Spleen (tissue), 7 donors: ENCODE measurements around the gene MTA1.

Experiments used
- POLR2A ChIP-seq, 3 donors: fragments of 450-650 bp; IDR thresholded peaks; one replicate each; pipeline ENCODE4 v1.5.1; 2017; ENCODE audit warnings: antibody characterized with exemption in 3 of 3, mild to moderate bottlenecking in 1 of 3
- POLR2AphosphoS5 ChIP-seq, 3 donors: sonication (generic); formaldehyde crosslinking; IDR thresholded peaks; one replicate each; pipeline ENCODE4 v1.5.1; 2017; ENCODE audit warnings: antibody characterized with exemption in 3 of 3
- TF ChIP-seq, protein P1 (sequence below), 11 experiments: fragments of 200-600 bp in 7 of 11; fragments of 450-650 bp in 4 of 11; sonication (generic) in 4 of 11; IDR thresholded peaks in 8 of 11; conservative IDR thresholded peaks in 3 of 11; 1 replicate in 7 of 11; 2 replicates in 4 of 11; pipeline versions ENCODE4 v1.4.0 to v1.8.0; 2016 to 2021; ENCODE audit warnings: antibody characterized with exemption in 11 of 11, inconsistent platforms in 4 of 11, mild to moderate bottlenecking in 1 of 11
- donor health status: DM: no; HTN: no; CAD: no; lungs with moderate emphysema.
- donor health status: DM: no; HTN: no; CAD: no.
- donor health status: DM: no; HTN: no; CAD: no.

DNA sequence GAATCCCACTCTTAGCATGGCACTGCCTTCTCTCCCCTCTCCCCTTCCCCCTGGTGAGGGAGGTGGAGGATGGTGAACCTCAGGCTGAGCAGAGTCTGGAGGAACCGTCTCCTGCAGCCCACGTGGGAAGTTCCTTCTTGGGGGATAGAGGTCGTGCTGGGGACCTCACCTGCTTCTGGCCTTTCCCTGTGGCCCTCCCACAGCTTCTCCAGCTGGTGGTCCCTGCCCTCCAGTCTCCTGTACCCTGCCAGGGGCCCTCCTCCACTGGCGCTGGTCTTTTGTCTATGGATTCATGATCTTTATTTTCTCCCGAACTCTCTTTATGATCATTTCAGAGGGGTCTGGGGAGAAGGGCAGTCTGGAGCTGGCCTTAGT is 9.0 kb upstream of the MTA1 start:
- TF ChIP-seq, protein P1, sequence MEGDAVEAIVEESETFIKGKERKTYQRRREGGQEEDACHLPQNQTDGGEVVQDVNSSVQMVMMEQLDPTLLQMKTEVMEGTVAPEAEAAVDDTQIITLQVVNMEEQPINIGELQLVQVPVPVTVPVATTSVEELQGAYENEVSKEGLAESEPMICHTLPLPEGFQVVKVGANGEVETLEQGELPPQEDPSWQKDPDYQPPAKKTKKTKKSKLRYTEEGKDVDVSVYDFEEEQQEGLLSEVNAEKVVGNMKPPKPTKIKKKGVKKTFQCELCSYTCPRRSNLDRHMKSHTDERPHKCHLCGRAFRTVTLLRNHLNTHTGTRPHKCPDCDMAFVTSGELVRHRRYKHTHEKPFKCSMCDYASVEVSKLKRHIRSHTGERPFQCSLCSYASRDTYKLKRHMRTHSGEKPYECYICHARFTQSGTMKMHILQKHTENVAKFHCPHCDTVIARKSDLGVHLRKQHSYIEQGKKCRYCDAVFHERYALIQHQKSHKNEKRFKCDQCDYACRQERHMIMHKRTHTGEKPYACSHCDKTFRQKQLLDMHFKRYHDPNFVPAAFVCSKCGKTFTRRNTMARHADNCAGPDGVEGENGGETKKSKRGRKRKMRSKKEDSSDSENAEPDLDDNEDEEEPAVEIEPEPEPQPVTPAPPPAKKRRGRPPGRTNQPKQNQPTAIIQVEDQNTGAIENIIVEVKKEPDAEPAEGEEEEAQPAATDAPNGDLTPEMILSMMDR (IDR thresholded peaks at IDR 0.05 in 8 of 11, conservative IDR thresholded peaks at IDR 0.05 in 3 of 11): no peak
- TF ChIP-seq POLR2AphosphoS5 (IDR thresholded peaks at IDR 0.05) (no peak), POLR2A (IDR thresholded peaks at IDR 0.05) (no peak)
